HG02970 (cell line): ENCODE results near the gene AP4E1.
"Not testable (repeated sequence)": the region's sequence is repeated elsewhere in the genome, so short reads cannot be mapped to it uniquely, and the experiment has no call there.

Experiments
- ATAC-seq: cut with Tn5 transposase; IDR thresholded peaks from one replicate; pipeline ENCODE4 v1.9.1; 2021; ENCODE audit warnings: mild to moderate bottlenecking, moderate library complexity, moderate number of reproducible peaks; ENCODE audit not compliant: unreplicated experiment, low FRiP score

Gene AP4E1

DNA sequence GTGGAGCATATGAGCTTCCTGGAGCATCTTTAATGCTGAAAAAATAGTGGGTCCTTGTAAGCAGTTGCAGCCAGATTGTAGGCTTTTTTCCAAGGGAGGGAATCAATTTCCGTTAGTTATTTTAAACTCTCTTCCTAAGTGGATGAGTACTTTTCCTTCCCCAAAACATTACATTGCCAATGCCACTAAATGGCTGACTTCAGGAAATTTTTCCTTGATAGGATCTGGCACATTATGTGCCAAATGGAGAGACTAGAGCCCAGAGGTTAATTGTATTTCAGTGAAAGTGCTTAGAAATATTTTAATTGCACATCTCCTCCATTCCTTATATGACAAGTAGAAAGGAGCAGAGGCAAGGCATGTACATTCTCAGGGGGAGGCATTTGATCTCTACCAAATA, 102.7 kb downstream of the AP4E1 start:
- ATAC-seq = no peak

DNA sequence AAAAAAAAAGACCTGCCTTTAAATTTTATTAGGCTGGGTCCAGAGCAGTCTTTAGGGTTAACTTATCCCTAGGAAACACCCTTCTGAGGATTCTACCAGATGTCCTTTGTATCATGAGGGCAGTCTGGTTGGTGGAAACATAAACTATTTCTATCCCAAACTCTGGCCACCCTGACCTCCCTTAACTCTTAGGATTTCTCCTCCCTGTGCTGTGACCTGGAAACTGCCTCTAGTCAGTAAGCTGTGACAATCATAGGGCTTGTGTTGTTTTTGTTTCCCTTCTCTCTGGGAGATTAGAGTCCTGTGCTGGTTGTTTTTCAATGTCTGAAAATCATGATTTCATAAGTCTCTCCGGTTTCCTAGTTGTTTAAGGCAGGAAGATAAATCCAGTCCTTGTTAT, 108.1 kb downstream of the AP4E1 start:
- ATAC-seq = no peak

DNA sequence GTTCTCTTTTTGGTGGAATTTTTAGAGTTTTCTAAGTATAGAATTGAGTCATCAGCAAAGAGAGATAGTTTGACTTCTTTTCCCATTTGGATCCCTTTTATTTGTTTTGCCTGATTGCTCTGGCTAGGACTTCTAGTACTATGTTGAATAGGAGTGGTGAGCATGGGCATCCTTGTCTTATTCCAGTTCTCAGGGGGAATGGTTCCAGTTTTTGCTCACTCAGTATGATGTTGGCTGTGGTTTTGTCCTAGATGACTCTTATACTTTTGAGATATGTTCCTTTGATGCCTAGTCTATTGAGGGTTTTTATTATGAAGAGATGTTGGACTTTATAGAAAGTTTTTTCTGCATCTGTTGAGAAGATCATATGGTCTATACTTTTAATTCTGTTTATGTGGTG, 113.7 kb downstream of the AP4E1 start:
- no peak for ATAC-seq

DNA sequence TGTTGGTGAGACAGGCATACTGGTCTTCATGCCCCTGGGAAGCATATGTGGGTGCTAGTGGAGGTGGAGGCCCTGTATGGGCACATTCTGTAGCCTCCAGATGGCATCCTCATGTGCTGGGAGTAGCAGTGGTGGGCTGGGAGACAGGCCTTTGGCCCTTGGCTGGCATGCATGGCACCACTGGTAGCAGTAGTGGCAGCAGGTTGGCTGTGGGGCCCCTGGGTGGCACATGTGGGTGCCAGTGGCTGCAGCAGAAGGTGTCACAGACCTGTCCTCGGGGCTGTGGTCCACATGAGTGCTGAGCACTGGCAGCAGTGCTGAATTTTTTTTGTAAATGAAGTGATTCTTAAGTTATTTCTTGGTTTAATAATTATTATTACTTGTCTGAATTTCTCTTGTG, 115.0 kb downstream of the AP4E1 start:
- ATAC-seq = no peak

DNA sequence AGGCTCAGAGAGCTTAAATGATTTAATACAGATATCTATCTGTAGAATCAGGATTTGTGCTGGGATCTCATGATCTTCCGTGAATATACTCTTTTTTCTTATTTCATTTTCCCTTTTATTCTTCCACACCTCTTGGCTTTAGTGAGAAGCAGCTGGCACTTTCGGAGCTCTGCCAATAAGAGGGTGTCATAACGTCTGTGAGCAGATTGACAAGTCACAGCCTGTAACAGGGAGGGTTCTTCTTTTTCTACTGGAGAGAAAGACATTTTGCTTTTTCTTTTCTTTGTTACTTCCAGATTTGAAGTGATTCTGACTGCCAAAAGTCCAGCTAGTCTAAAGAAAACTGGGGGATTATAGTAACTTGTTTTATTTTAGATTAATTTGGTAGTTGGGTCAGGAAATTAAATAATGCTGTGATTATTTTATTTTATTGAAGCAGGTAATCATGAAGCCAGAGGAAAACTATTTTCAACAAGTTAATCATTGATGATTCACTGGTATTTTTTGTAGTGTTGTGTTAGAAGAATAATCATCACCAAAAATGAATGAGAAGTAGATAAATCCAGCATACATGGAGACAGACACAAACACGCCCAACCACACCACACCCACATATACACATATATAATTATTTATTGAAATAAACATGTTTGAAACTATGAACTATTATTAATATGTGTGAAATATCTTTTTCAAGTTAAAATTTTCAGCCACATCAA, 116.4 kb downstream of the AP4E1 start:
- no peak for ATAC-seq

DNA sequence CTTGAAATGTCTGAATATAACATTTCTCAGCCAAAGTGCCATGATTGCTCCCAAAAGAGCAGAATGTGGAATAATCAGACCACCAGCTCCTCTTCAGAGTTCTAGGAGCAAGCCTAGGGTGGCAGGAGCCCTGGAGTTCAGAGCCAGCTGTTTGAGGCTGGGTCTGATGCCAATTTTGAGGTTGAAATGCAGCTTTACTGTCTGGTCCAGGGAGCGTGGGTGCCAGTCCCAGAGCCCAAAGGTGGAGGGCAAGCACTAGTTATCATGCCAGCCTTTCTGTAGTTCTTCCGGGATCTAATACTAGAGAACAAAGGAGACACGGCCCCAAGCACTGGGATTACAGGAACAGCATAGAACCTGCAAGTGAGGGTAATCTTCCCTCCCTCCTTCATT, 117.0 kb downstream of the AP4E1 start:
- ATAC-seq = no peak

DNA sequence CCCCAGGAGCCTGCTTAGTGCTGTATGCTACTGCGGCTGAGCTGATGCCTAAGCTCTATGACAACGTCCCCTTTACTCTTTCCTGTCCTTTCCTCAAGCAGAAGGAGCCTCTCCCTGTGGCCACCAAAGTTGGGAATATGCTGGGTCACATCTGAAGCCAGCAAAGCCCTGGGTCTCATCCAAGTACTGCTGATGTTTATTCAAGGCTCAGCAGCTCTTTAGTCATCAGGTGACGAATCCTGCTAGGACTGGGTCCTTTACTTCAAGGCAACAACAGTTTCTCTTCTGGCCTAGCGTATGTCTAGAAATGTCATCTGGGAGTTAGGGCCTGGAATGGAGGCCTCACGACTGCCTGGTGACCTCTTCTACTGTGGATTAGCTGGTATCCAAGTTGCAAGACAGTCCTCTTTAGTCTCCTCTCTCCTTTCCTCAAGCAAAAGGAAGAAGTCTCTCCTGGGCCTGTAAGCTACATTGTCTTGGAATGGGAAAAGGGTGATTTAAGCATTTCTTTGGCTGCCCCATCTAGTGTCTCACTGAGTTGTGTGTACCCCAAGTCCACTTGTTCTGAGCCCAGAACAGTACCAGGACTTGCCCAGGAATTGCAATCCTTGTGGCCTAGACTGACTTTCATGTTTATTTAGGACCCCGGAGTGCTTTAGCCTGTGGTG, 122.3 kb downstream of the AP4E1 start:
- ATAC-seq = no peak

DNA sequence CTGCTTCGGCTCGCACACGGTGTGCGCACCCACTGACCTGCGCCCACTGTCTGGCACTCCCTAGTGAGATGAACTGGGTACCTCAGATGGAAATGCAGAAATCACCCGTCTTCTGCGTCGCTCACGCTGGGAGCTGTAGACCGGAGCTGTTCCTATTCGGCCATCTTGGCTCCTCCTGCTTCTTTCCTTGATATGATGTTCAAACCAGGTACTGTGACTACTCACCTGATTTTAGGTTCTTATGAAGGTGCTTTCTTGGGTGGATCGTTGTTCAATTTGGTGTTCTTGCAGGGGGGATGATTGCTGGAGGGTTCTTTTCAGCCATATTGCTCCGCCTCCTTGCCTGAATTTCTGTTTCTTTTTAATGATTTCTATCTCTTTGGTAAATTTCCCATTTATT, 129.0 kb downstream of the AP4E1 start:
- ATAC-seq = not testable (repeated sequence)

DNA sequence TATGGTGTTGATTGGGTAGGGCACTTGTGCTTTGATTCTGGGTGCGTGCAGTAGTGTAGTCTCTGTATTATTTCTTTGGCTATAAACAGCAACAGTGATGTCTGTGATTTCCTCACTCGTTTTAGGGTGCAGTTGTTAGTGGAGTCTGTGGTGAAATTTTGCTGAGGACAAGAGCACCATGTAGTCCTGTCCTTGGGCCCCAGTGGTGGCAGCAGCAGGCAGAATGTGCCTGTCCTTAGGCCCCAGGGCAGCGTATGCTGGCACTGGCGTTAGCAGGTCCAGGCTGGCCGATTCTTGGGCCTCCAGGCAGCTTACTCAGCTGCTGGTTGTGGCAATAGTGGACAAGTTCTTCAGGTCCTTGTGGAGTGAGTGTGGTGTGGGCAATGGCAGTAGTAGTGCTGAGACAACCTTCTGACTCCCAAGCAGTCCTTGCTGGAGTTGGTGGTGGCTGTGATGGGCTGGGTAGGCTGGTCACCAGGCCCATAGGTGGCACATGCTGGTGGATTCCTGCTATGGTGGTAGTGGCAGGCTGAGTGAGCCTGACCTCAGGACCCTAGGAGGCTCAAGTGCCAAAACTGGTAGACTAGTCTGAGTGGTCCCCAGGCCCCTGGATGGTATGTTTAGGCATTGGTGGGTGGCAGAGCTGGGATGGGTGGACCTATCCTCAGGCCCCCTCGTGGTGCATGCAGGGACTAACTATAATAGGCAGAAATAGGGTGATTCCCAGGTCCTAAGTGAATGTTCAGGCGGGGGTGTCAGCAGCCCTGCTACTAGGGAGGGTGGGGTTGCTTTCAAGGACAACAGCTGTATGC, 129.9 kb downstream of the AP4E1 start:
- no peak for ATAC-seq

DNA sequence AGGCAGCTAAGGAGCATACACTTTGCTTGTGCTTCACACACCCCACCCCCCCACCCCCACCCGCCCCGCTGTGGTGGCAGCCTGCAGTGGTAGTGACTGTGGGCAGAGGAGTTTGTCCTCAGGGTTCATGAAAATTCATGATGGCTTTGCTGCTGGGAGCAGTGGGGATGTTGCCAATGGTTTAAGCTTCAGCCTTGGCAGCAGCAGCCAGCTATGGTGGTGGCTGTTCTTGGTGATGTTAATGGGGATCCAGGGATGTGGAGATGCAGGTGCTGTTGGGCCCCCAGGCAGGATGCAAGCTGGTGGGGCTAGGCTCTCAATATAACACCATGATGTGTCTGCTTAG, 130.5 kb downstream of the AP4E1 start:
- ATAC-seq = no peak

DNA sequence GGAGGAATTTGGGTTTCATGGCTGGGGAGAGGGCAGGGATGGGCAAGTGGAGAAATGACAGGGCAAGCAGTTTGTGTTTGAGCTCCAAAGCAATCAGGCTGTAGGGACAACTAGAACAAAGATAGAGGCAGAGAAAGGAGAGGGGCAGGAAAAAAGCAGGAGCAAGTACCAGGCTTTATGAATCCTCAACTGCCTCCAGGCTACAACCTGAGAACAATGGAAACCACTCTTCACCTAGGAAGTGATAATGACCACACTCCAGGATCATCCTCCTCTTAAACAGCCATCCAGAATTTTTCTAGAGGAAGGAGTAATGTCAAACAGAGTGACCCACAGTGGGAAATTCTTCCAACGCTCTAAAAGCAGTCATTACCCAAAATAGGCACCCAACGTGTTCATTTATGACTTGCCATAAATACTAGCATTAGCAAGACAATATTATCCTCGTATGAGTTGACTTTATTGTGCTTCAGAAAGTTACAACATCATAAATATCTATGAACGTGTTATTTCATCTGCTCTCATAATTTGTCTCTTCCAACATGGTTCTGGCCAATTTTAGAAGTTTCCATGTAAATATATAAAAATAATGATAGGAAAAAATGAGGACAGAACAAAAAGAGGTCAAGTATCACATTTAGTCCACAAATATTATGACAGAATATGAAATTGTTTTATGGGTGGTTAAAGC, 135.7 kb downstream of the AP4E1 start:
- ATAC-seq = no peak

DNA sequence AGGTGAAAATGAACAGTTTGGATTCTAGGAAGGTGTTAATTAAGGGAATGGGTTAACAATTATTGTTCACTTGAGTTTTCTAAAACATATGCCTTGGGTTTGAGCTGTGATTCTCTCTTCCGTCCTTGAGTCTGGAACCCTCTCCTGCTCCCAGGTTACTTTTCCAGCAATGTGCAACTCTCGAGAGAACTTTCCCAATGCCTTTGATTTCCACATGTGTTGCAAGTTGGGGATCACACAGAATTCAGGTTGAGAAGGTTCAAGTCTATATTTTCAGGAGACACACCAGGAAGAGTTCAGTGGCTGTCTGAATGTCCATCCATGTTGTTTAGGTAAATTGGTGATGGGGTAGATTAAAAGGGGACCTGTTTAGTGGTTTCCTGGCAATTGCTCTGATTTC, 137.5 kb downstream of the AP4E1 start:
- ATAC-seq = no peak

DNA sequence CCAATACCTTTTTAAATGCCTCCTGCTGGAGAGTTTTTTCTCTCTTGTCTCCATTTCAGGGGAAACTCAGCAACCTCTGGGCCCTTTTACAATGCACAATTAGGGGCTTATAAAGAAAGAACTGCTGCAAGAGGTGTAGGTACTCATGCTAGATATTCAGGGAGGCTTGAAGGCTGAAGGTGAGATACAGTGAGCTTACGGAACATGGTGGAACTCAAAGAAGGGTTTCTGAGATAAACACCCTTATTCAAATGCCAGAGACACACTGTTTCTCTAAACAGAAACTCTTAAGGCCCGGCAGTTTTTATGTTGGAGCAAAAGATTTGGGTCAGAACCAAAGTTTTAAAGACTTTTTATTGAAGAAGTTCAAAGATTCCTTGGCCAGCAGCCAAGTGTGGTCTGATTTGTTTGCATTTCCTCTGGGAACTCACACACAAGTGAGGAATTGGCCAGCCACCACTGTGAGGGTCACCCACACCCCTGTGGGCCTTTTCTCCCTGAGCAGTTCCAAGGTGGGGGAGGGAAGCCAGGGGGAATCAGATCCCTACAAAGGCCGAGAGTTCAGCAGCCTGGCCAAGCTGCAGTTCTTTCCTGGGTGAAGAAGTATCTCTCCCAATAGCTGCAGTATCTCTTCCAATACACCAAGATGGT, 138.4 kb downstream of the AP4E1 start:
- no peak for ATAC-seq

DNA sequence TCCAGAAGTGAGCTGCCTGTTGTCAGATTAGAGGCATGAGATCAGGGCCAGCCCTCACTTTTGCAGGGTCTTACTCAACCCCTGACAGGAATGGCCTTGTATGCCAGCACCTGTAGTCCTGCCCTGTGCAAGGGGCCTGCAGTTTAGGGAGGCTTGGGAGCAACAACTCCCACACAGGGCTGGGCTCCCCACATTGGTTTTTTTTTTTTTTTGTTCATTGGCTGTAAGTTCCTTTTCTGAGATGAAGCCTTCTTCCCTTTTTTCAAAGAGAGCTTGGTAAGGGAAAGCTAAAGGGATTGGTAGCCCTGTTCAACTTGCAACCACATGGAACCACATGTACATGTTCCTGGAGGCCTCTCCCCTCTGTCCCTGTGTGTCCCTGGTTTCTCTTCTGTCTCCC, 139.8 kb downstream of the AP4E1 start:
- ATAC-seq = no peak

DNA sequence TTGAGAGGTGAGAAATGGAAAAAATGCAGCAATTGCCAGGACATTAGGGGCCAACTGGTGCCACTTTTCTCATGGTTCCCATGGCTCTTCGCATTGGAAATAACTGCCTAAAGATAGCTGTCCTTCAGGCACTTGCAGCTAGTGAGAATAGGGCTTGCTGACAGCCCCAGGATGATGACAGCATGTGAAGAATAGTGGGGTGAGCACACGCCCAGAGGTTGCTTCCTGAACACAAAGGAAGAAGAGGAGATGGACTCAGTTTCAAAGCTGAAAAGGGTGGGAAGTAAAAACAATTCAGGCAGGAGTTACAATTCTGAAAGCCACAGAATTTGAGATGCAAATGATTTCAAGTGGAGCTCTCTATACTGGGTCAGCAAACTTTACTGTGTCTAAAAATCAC, 140.6 kb downstream of the AP4E1 start:
- ATAC-seq = no peak

DNA sequence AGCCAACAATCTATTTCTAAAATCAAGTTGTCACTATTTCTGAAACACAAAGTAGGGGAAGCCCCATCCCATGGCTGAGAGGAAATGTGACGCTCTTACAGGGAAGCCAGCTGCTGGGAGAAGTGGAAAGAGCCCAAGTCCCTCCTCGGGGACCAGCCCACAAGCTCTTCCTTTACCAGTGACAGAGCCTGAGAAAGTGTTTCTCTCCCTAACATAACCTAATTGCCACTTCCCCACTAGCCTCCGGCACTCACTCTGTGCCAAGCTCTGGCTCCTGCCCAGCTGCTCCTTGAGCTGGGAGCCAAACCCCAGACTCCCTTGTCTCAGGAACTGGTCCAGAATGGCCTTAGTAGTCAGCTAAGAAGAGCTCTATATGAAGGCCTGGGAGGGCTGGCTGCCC, 143.3 kb downstream of the AP4E1 start:
- no peak for ATAC-seq

DNA sequence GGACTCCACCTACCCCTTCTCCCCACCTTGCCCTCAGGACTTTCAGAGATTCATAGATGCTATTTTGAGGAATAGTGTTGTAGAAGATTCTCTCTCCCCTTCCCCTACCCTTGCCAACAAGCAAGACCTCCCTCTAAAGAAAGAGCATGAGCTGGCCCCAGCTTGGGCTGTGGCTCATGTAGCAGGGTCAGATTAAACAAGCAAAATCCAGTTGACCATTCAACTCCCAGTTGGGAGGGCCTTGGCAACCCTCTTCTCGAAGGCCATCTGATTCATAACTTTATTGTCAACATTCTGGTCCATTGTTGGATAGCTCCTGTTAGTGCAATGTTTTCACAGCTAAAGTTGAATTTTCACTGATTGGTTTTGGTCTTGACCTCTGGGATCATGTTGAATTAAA, 145.1 kb downstream of the AP4E1 start:
- no peak for ATAC-seq

DNA sequence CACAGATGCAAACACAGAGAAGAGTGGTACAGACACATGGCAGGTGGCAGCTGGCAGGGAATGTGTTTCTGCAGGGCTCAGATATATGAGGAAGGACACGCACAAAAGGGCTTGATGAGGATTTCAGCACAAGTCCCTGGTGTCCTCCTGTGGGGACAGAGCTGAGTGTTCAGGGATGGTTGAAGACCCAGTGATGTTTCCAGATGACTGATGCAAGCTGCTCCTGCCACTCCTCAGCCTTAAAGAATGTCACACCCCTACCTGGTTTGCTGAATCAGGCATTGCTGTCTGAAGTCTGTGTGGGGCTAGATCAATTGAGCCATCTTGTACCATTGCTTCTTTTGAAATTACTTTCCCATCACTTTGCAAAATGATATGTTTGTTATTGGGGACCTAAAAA, 146.1 kb downstream of the AP4E1 start:
- no peak for ATAC-seq
